GM19035 (cell line): ENCODE data around the gene PRTFDC1.
A peak's percentile ranks its signal among the peaks of the same experiment; 100 is the strongest.

Experiments
- ATAC-seq: cut with Tn5 transposase; IDR thresholded peaks from one replicate; pipeline ENCODE4 v1.9.1; 2021; ENCODE audit not compliant: unreplicated experiment

Gene PRTFDC1

GRCh38 chr10:24882047-24882698 lies 70.2 kb downstream of the PRTFDC1 start:
- peak; percentile 63 for ATAC-seq

- no peak for ATAC-seq
These were observed 72.5 kb downstream of the PRTFDC1 start for GRCh38 chr10:24879861-24880260.

- ATAC-seq: no peak
These were observed 78.3 kb downstream of the PRTFDC1 start for GRCh38 chr10:24874133-24874532.

- ATAC-seq: no peak
These were observed 79.1 kb downstream of the PRTFDC1 start for GRCh38 chr10:24873281-24873683.

- no peak for ATAC-seq
These were observed 79.6 kb downstream of the PRTFDC1 start for GRCh38 chr10:24872790-24873182.

DNA sequence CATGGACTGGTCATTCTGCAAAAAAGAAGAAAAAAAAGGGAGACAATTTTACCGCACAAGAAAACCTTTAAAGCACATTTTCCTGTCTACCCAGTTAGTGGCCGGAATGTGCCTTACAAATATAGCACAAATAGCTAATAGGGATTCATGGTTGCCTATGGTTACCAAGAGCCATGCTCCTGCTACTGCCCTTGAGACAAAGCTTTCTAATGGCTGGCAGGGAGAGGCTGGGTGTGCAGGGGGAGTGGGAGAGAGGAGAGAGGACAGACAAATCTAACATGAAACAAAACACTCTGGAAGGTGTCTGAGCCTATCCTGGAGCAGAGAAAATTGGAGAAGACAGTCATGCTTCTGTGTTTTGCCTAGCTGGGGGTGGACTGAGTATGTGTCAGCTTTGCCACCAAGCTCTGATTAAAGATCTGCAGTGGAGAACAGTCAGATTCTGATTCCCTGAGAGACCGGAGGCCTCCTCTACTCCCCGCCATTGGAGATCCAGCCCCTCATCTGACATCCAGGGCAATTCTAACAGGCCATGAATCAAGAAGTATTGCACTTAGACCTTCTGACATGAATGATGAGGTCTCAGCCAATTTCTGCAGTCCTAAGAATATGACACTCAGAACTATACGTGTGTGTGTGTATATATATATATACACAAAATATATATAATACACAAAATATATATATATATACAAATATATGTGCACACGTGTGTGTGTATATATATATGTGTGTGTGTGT lies 80.2 kb downstream of the PRTFDC1 start:
- no peak for ATAC-seq

DNA sequence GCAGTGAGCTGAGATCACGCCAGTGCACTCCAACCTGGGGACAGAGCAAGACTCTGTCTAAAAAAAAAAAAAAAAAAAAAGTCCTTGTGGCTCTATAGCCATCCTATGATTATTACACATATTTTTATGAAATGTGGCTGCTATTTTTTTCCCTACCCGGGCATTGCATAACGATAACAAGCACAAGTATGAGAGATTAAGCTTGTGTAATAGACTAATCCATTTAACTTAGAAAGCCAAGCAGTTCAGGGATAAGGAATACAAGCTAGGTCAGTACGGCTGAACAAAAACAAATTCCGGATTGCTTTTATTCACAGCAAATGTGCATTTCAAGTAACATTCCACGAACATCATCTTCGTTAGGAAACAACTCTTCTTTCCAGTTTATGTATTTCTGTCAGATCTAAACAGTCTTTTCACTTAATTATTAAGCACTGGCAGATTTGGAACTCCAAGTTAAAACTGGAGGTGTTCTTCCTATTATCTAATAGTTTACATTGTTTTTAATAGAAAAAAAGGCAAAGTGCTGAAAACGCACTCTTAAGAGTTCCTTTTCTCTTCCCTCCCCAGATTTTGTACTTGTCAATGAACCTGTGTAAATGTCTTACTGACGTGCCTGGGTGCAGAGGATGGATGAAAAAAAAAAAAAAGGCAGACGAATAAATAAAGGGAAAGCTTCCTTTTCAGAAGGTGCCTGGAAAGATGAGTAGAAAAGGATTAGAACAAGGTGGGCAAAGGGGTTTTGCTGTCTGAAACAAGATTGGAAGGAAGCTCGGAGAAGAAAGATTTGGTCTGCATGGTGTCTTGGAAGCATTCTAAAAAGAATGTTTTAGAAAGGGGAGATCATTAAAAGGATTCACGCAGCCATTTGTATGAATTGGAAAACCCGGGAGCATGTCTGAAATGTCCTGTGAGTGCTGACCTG lies 81.1 kb downstream of the PRTFDC1 start:
- ATAC-seq: no peak

DNA sequence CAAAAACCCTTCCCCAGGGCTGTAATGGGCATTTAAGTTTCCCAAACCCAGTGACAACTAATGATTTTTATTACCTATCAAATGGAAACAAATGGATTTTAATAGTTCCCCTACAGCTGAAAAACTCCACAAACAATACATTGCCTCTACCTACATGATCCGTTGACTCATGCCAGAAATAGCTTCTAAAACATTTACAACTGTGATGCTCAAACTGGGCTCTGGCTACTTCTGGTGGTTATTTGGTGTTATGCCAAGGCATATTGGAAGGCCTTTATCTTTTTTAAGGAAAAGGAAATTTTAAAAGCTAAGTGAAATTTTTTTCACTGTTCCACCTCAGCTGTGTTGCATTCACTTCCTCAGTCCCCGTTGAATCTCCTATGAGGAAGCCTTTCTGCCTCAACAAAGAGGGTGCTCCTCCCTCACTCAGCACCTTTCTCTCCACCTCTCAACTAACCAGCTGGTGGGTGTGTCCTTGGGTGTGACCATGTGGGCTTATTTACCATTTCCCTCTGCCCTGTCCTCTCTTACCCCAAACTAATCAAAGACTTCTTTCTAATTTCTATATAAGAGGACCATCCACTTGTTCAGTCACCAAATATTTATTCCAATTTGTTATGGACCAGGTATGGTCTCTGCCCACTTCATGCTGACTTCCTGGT lies 82.9 kb downstream of the PRTFDC1 start:
- no peak for ATAC-seq

- no peak for ATAC-seq
These were observed 85.5 kb downstream of the PRTFDC1 start for GRCh38 chr10:24866604-24867583.

DNA sequence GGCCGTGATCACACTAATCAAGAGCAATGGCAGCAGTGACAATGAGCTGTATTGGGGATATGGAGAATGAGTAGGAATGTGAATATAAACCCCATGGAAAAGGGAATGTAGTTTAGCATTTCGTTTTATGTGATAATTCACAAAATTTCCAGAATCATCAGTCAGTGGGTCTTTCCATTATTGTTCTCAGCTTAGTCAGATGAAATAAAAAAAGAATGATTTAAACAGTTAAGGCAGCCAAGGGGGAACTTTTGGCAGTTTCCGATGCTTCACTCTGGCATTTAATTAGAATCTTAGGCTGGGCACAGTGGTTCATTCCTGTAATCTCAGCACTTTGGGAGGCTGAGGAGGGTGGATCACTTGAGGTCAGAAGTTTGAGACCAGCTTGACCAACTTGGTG lies 86.6 kb downstream of the PRTFDC1 start:
- no peak for ATAC-seq

- ATAC-seq: no peak
These were observed 89.8 kb downstream of the PRTFDC1 start for GRCh38 chr10:24862589-24862988.

- ATAC-seq: no peak
These were observed 93.8 kb downstream of the PRTFDC1 start for GRCh38 chr10:24858288-24859270.

DNA sequence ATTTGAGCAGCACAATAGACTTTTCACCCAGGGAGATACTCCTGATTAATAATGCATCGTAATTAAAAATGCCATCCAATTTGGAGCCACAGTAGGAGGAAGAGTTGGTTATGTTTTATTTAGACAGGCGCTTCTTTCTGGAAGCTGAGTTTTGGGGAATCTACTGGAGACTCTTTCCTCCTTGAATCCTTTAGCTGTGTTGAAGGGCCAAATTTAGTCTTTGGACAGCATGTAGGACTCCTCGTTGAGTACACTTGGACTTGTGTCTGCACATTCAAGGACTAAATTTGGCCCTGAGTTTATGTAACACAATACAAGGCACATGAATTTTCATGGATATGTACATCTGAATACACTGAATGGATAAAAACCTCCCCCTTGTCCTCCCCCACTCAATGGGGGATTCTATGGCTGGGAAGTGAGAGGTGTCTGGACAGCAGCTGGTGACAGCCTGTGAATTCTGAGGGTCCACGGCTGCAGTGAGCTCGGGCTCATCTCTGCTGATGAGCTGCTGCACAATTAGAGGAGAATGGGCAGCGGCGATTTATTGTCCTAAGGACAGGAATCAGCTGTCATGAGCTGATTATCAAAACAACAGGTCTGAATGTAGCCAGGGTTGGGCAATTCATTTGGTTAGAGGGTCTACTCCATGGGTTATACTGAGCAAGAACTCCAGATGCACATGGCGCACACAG lies 95.2 kb downstream of the PRTFDC1 start:
- ATAC-seq: no peak

- no peak for ATAC-seq
These were observed 98.2 kb downstream of the PRTFDC1 start for GRCh38 chr10:24854256-24854655.

DNA sequence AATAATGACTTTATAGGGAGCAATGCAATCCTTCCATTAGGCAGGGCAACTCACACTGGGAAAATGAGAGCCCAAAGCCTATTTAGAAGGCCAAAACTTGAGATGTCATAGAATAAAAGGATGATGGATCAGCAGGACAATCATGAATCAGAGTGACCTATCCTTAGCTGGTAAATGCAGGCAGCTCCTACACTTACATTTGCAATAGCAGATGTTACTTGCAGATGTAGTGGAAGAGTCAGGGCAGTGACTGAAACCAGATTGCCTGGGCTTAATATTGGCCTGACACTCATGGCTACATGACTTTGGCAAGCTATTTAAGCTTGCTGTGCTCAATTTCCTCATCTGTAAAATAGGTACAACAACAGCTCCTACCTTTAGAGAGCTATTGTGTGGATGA lies 98.7 kb downstream of the PRTFDC1 start:
- no peak for ATAC-seq

DNA sequence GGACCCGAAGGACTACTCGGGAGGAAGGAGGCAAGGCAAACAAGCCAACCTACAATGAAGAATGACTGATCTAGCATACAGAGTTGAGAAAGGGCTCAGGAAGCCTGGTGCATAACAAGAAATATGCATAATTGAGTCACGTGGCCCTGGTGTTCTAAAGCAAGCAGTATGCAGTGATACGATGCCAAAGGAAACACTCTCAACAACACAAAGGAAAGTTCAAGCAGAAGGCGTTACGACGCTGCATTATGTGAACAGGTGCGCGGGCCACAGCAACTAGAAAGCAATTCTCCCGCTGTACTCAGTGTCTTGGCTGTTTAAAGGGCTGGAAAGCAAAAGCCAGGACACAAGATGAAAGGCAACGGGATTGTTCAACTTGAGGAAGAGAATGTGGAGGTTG lies 100.8 kb downstream of the PRTFDC1 start:
- no peak for ATAC-seq

DNA sequence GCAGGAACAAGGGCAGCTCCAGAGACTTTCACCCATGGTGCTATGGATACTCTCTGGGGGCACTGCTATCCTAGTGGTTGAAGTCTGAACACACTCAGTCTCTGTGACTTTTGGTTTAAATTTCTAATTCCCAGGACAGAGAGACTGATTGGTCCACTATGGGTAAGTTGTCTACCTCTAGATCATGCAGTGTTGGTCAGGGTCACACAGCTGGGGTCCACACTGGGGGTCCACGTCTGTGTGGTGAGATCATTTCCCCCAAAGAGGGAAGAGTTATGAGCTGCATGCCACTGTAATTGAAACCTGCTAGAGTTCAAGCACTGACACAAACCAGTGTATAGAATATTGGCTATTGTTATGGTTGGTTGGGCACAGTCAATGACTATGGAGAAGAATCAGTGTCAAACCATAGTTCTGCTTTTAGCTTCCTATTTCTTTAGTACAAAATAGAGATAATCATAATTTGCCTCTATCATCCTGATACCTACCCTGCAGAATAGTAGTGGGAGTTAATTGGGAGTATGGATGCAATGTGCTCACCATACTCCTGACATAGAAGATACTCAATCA lies 101.6 kb downstream of the PRTFDC1 start:
- no peak for ATAC-seq
